Mucosa of gallbladder (tissue), 1 donor: ENCODE data around the gene PHLDB2. TPM values are rescaled to one million over a fixed set of nuclear protein-coding genes. Genes with fewer than 3 reads are reported as not detected.
A peak's percentile ranks its signal among the peaks of the same experiment; 100 is the strongest.

Experiments
- DNase-seq: peaks from one replicate; pipeline ENCODE4 v3.0.0-alpha.2; 2020; ENCODE audit warnings: low spot score
- total RNA-seq: library from RNA; stranded (reverse); gene quantifications from one replicate; pipeline ENCODE4 v1.2.1, GENCODE V29; 2021
- donor health status: DM: no; HTN: no; CAD: no.

PHLDB2 gene
- total RNA-seq, 1 donor from 2014 or later = 36.4 TPM

- DNase-seq = no peak
Observed at GRCh38 chr3:111850537-111850936, 8.5 kb upstream of the PHLDB2 start.

GRCh38 chr3:111851511-111851954 lies 7.5 kb upstream of the PHLDB2 start:
- DNase-seq = no peak

GRCh38 chr3:111852540-111852939 lies 6.5 kb upstream of the PHLDB2 start:
- no peak for DNase-seq

GRCh38 chr3:111853068-111853467 lies 6.0 kb upstream of the PHLDB2 start:
- no peak for DNase-seq

GRCh38 chr3:111854990-111855389 lies 4.1 kb upstream of the PHLDB2 start:
- DNase-seq = no peak

- DNase-seq = no peak
Observed at GRCh38 chr3:111856501-111856900, 2.6 kb upstream of the PHLDB2 start.

GRCh38 chr3:111857474-111857873 lies 1.6 kb upstream of the PHLDB2 start:
- DNase-seq = no peak

- DNase-seq = no peak
Observed at GRCh38 chr3:111858642-111859041, 423 bp upstream of the PHLDB2 start.

- DNase-seq = peak; percentile 72
Observed at GRCh38 chr3:111859974-111860859, 1.2 kb downstream of the PHLDB2 start.

- no peak for DNase-seq
Observed at GRCh38 chr3:111861391-111861790, 2.3 kb downstream of the PHLDB2 start.

GRCh38 chr3:111862415-111862814 lies 3.4 kb downstream of the PHLDB2 start:
- DNase-seq = no peak

GRCh38 chr3:111862974-111863373 lies 3.9 kb downstream of the PHLDB2 start:
- no peak for DNase-seq

- no peak for DNase-seq
Observed at GRCh38 chr3:111863942-111864694, 5.1 kb downstream of the PHLDB2 start.

- peak; percentile 20 for DNase-seq
Observed at GRCh38 chr3:111864821-111865656, 6.0 kb downstream of the PHLDB2 start.

- no peak for DNase-seq
Observed at GRCh38 chr3:111867889-111868426, 8.9 kb downstream of the PHLDB2 start.

- no peak for DNase-seq
Observed at GRCh38 chr3:111870620-111871019, 11.6 kb downstream of the PHLDB2 start.

- no peak for DNase-seq
Observed at GRCh38 chr3:111871809-111872623, 13.0 kb downstream of the PHLDB2 start.

GRCh38 chr3:111872979-111873378 lies 13.9 kb downstream of the PHLDB2 start:
- no peak for DNase-seq

- DNase-seq = no peak
Observed at GRCh38 chr3:111874177-111874820, 15.2 kb downstream of the PHLDB2 start.

- DNase-seq = no peak
Observed at GRCh38 chr3:111881480-111881879, 22.4 kb downstream of the PHLDB2 start.
